Anterior cingulate cortex (tissue), 58 donors: Measurements from ENCODE around the gene ARPC1A.

Experiments
- DNase-seq, 58 donors: peaks; one replicate each; lab custom pipeline; 2025; lab: John Stamatoyannopoulos, UW

Gene ARPC1A

DNA sequence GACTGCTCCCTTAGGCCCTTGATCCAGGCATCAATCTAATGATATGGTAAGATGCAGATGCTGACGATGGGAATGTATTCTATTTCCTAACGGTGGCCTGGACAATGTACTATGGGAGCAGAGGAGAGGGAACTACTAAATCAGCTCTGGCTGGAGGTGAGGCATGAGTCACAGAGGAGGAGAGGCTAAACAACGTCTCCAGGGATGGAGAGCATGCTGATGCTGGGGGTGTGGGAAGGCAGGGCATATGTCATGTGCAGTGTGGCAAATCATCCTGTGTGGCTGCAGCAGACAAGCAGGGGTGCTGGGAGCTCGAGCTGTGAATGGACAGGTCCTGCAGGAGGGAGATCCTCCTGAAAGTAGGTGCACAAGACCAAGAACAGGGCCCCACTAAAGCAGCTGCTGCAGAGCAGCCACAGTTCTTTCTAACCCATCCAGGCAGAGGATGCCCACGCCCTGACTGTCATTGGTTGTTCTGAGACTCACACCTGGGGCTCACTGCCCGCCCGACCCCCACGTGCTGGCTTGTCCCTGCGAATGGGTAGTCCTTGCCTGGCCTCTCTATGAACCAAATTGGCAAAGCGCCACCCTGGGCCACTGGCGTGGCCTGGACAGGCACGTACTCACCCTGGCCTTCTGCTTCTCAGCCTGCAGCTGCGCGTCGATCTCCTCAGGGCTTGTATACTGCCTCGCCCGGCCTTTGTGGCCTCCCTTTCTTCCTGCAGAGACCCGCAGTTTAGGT lies 78.7 kb downstream of the ARPC1A start:
- no peak for DNase-seq

DNA sequence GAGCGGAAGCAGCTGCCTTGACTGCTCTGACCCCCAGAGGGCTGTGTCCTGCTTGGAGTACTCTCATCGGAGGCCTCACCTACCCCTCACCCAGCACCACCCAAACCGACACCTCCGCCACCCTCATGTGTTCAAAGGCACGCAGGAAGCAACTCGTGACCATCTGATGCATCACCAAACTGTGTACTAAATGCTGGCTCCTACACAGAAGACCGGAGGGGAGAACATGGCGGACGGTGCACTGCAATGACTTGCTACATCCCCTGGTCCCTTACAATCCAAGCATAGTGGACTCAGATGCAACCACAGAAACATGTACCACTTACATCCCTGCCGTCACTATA lies 79.3 kb downstream of the ARPC1A start:
- no peak for DNase-seq

DNA sequence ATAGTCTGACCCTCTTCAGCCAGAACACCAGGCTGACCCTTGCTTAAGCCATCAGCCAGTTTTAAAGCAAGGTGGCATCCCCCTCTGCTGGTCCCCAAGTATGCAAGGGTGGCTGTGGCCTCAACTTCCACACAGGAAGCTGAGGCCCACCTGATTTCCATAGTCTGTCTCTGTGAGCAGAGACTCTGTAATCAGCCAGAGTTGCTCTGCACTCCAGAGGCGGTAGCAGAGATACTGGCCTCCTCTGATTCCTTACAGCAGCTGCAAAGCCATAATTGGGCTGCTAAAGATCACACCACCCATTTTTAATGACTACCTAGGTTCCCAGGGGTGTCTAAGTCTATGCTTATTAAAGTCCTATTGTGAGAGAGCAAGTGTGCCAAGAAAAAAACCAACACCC lies 80.9 kb downstream of the ARPC1A start:
- no peak for DNase-seq

DNA sequence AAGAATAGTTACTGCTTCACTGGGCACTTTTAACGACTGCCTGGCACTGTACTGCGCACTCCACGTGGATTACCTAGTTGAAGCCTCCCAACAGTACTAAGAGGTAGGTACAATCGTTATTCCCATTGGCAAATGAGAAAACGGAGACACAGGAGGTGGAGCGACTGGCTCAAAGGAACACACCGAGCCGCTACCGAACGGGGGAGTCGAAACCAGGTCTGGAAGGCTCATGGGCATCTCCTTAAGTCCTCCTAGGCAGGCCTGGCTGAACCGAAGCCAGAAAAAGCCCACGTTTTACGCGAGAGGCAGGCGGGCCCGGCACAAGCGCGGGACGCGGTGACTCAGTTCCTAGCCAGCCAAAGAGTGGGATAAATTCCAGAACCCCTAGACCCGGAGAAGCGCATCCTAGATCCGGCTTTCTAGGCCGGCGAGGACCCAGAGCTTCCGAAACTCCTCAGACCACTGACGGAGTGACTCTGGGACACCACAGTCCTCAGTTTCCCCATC lies 82.2 kb downstream of the ARPC1A start:
- DNase-seq: peak in 33 of 58 donors; percentile 8 to 66 (median 41)

DNA sequence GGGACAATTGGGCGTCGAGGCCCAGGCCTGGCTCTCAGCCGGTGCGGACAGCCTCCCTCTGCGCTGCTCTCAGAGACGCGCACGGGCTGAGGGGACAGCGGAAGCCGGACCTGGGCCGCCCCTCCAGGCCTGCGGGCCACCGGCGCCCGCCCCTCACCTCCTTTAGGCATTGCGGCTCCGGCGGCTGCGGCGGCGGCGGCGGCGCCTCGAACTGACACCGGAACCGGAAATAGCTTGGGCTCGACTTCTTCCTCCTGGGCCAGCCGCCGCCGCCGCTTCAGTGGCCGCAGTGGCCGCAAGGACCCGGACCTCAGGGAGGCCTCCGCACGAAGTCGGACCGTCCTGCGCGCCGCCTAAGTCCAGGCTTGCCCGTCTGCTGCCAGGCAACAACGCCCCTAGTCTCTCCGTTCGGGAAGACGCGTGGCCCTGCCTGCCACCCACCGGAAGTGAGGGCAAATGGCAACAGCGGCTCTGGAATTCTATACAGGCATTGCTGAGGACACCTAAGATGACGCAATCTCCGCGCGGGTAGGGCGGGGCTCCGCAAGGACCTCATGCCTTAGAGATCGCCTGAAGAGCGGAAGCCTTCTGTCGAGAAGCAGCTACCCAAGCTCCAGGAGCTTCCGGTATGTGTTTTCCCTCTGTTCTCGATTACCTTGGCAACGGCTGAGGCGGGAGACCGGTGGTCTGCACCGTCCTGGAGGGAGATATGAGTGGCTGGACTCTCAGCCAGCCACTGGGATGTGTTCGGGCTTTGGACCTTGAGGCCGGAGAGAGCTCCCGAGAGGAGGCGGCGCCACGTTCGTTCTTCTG lies 82.9 kb downstream of the ARPC1A start, which contains the start of the genes BUD31 and PDAP1:
Gene BUD31, plus strand, starts transcription at position 591 of the 813 bp plus-strand sequence. CDS start 2,124 bp downstream, outside the sequence.
Gene PDAP1, minus strand, starts transcription at position 219 of the 813 bp plus-strand sequence. Its CDS starts 49 bp downstream, at position 170.
- DNase-seq: peak; percentile 68 to 100 (median 95)

DNA sequence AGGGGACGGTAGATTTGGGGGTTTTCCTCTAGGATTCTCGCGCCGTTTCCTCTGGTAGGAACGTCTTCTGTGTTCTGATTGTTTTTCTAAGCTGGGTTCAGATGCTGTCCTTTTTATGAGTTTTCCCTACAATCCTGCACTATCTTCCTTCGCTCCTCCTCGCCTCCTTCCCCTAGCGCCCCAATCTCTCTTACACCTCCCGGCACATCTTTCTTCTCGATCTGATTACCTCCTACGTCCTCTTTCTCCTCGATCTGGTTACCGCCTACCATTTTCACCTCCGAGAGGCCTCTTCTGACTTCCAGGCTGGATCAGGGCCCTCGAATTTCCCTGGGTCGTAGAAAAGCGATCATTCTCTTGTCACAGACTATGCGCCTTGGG lies 83.5 kb downstream of the ARPC1A start:
- peak in 2 of 58 donors; percentile 31 to 48 for DNase-seq

DNA sequence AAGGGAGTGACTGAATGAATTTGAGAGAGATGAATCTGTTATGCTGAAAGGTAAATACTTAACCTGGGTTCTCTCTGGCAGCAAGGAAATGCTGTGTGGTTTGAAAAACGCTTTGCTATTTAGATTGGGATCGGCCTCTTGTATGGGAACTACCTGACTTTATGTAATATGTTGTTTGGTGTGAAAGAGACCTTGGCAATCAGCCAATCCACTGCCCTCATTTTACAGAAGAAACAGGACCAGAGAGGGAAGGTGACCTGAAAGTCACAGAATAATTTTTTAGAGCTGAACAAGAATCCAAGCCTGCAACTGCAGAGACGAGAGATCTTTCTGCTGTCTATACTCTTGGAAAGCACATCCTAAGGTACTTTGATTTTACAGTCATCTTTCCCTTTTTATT lies 84.1 kb downstream of the ARPC1A start:
- no peak for DNase-seq

DNA sequence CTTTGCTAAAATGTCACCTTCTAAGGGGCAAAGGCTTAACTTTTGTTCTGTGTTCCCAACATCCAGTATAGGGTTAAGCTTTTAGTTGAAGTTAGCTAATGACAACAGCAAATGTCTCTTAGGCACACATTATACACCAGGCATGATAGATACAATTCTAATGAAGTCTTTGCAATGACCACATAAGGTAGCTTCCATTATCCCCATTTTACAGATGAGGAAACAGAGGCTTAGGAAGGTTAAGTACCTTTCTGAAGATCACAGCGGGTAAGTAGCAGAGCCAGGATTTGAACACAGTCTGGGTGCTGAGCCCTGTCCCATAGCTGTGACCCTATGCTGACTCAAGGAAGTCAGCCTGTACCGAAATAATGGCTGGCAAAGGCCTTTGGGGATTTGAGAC lies 84.9 kb downstream of the ARPC1A start:
- DNase-seq: no peak

DNA sequence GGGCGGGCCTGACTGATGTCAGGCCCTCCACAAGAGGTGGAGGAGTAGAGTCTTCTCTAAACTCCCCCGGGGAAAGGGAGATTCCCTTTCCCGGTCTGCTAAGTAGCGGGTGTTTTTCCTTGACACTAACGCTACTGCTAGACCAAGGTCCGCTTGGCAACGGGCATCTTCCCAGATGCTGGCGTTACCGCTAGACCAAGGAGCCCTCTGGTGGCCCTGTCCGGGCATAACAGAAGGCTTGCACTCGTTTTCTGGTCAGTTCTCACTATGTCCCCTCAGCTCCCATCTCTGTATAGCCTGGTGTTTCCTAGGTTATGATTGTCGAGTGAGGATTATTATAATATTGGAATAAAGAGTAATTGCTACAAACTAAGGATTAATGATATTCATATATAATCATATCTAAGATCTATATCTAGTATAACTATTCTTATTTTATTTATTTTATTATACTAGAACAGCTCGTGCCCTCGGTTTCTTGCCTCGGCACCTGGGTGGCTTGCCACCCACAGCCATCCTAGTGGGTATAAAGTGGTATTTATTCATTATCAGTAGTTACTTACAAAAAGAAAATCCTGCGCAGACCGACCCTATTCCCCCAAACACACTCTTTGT lies 89.9 kb downstream of the ARPC1A start:
- DNase-seq: peak in 36 of 58 donors; percentile 3 to 74 (median 37)
